Peyer's patch (tissue), 4 donors: Measurements from ENCODE around the gene HEMK1. TPM values are rescaled to one million over a fixed set of nuclear protein-coding genes. Genes with fewer than 3 reads are reported as not detected.

ENCODE experiments used
- DNase-seq, 3 donors: peaks; one replicate each; pipeline ENCODE4 v3.0.0-alpha.2; 2017 to 2019
- H3K27ac ChIP-seq, 4 donors: fragments of 200-600 bp; sonication (generic); one replicate each; pipeline ENCODE4 v1.5.1; 2016 to 2019
- H3K27me3 ChIP-seq, 2 donors: fragments of 200-600 bp; sonication (generic); one replicate each; pipeline ENCODE4 v1.5.1; 2019
- H3K36me3 ChIP-seq, 3 donors: fragments of 200-600 bp; sonication (generic); one replicate each; pipeline ENCODE4 v1.5.1; 2016 to 2019
- H3K4me1 ChIP-seq, 4 donors: fragments of 200-600 bp; sonication (generic); one replicate each; pipeline ENCODE4 v1.5.1; 2016 to 2019
- H3K4me3 ChIP-seq, 4 donors: fragments of 200-600 bp; sonication (generic); 1 replicate in 3 of 4; 2 replicates in 1 of 4; pipeline ENCODE4 v1.5.1; 2016 to 2019; ENCODE audit warnings: mild to moderate bottlenecking in 1 of 4
- H3K9me3 ChIP-seq, 4 donors: fragments of 200-600 bp; sonication (generic); one replicate each; pipeline ENCODE4 v1.5.1; 2016 to 2019; ENCODE audit warnings: mild to moderate bottlenecking in 1 of 4
- POLR2A ChIP-seq, 2 donors: fragments of 450-650 bp; IDR thresholded peaks; one replicate each; pipeline ENCODE4 v1.5.1; 2017; ENCODE audit warnings: antibody characterized with exemption in 2 of 2, mild to moderate bottlenecking in 2 of 2, moderate library complexity in 2 of 2
- total RNA-seq, 4 donors: library from RNA; depleted of rRNA; stranded (reverse); fragments of >200 nt; gene quantifications; one replicate each; pipeline ENCODE4 v1.1.0, GENCODE V29; 2016
- TF ChIP-seq, protein P1 (sequence below), 6 experiments: fragments of 450-650 bp in 4 of 6; fragments of 200-600 bp in 2 of 6; sonication (generic) in 1 of 6; IDR thresholded peaks; one replicate each; pipeline ENCODE4 v1.5.1; 2017 to 2019; ENCODE audit warnings: antibody characterized with exemption in 6 of 6, mild to moderate bottlenecking in 3 of 6, moderate library complexity in 1 of 6

The HEMK1 gene
- total RNA-seq, 4 donors from 2014 or later: 8.6 to 15.3 (median 12.5) TPM

- Histone ChIP-seq H3K4me1 (peaks cover 0 to 70% (median 15%) of the 10 kb centered on the region in 4 donors), H3K27me3 (no peaks in the 10 kb centered on the region), H3K27ac (peak overlapping the region; percentile 19 to 92 (median 84)), H3K4me3 (peak overlapping the region in 3 of 4 donors; percentile 63 to 87 (median 74)), H3K36me3 (peaks cover 0 to 34% (median 0%) of the 10 kb centered on the region in 3 donors), H3K9me3 (no peaks in the 10 kb centered on the region)
- TF ChIP-seq POLR2A (IDR thresholded peaks at IDR 0.05): no peak
- TF ChIP-seq, protein P1, sequence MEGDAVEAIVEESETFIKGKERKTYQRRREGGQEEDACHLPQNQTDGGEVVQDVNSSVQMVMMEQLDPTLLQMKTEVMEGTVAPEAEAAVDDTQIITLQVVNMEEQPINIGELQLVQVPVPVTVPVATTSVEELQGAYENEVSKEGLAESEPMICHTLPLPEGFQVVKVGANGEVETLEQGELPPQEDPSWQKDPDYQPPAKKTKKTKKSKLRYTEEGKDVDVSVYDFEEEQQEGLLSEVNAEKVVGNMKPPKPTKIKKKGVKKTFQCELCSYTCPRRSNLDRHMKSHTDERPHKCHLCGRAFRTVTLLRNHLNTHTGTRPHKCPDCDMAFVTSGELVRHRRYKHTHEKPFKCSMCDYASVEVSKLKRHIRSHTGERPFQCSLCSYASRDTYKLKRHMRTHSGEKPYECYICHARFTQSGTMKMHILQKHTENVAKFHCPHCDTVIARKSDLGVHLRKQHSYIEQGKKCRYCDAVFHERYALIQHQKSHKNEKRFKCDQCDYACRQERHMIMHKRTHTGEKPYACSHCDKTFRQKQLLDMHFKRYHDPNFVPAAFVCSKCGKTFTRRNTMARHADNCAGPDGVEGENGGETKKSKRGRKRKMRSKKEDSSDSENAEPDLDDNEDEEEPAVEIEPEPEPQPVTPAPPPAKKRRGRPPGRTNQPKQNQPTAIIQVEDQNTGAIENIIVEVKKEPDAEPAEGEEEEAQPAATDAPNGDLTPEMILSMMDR (IDR thresholded peaks at IDR 0.05): no peak
- no peak for DNase-seq
These were observed 39.9 kb downstream of the HEMK1 start for GRCh38 chr3:50609071-50609762.

DNA sequence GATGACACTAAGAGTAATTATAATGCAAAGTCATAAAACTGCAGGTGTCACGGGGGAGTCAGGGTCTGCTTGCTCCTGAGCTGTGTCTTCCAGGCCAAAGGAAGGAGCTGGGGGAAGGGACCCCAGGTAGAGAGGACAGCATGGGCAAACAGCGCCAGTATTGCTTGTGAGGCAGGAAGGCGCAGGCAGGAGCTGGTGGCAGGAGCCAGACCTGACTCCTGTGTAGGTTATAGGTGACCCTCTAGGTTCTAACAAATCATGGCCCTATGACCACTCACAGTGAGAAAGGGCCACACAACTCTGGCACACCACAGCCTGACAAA lies 40.4 kb downstream of the HEMK1 start:
- H3K9me3 ChIP-seq: no peaks in the 10 kb centered on the region
- TF ChIP-seq, protein P1 (IDR thresholded peaks at IDR 0.05): no peak
- TF ChIP-seq POLR2A (IDR thresholded peaks at IDR 0.05): no peak
- peak overlapping the region in 3 of 4 donors; percentile 63 to 87 (median 74) for H3K4me3 ChIP-seq
- DNase-seq: no peak
- H3K4me1 ChIP-seq: peaks cover 0 to 70% (median 15%) of the 10 kb centered on the region in 4 donors
- H3K27me3 ChIP-seq: no peaks in the 10 kb centered on the region
- peaks cover 0 to 29% (median 0%) of the 10 kb centered on the region in 3 donors for H3K36me3 ChIP-seq
- H3K27ac ChIP-seq: peak overlapping the region; percentile 81 to 92 (median 88)

- TF ChIP-seq POLR2A (IDR thresholded peaks at IDR 0.05): no peak
- TF ChIP-seq, protein P1 (IDR thresholded peaks at IDR 0.05): no peak
- Histone ChIP-seq H3K4me1 (peaks cover 0 to 70% (median 13%) of the 10 kb centered on the region in 4 donors), H3K36me3 (peaks cover 0 to 25% (median 0%) of the 10 kb centered on the region in 3 donors), H3K27me3 (no peaks in the 10 kb centered on the region), H3K27ac (peak overlapping the region; percentile 81 to 92 (median 88)), H3K9me3 (no peaks in the 10 kb centered on the region), H3K4me3 (peak overlapping the region; percentile 55 to 87 (median 68))
- peak in 2 of 3 donors; percentile 85 to 87 for DNase-seq
These were observed 41.1 kb downstream of the HEMK1 start for GRCh38 chr3:50610181-50610971.

DNA sequence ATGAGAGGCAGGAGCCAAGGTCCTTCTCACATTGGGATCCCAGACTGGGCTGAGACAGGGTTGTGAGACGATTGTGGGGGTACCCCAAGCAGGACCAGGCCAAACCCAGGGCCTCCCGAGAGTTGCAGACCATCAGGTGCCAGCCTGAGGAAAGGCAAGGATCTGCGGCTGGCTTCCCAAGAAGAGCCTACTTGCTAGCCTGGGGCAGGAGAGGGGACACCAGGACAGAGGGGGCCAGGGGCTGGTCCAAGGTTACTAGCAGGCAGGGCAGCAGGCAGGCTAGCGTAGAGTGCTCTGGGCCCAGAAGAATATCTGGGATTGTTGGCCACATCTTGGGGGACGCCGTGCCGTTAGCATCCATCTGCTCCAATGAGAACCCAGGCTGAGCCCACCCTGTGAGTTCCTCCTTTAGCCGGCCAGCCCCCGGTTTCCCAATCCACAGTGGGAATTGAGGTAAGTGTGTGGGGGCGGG lies 41.7 kb downstream of the HEMK1 start:
- TF ChIP-seq, protein P1 (IDR thresholded peaks at IDR 0.05): no peak
- TF ChIP-seq POLR2A (IDR thresholded peaks at IDR 0.05): no peak
- peaks cover 0 to 66% (median 14%) of the 10 kb centered on the region in 4 donors for H3K4me1 ChIP-seq
- no peak for DNase-seq
- peaks cover 0 to 25% (median 0%) of the 10 kb centered on the region in 3 donors for H3K36me3 ChIP-seq
- H3K4me3 ChIP-seq: peak overlapping the region; percentile 55 to 87 (median 68)
- no peaks in the 10 kb centered on the region for H3K27me3 ChIP-seq
- peak overlapping the region; percentile 81 to 92 (median 88) for H3K27ac ChIP-seq
- no peaks in the 10 kb centered on the region for H3K9me3 ChIP-seq

DNA sequence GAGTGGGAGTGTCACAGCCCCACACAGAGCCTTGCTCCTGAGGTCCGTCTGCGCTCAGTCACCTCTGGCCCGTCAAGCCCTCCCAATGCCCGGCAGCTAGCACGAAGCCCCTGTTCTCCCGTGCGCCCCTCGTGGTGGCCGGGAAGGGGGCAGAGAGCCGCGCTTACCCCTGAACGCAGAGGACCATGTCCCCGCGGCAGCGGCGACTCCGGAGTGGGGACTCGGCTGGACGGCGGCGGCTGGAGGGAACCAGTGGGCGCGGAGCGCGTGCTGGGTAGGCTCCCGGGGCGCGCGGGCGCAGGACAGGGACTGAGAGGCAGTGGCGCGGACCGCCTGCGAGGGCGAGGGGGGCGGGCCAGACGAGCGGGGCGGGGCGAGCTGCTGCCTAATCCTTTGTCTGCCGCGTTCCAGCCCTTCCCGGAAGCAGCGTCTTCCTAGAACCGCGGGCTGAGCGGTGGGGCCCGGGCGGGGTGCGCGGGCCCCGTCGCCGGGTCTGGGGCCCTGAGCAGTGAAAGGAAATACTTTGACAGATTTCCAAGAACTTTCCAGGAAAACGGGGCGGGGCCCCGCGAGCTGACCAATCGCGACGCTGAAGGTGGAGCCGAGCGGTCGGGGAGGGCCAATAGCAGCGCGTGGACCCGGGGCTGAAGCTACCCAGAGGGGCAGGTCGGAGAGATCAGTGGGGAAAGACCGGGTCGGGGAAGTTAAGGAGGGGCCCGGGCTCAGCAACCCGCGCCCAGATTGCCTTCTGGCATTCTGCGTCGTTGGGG lies 42.3 kb downstream of the HEMK1 start, which contains the start of gene CISH:
Gene CISH, minus strand, starts transcription at position 311 of the 770 bp plus-strand sequence. Its CDS starts 124 bp downstream, at position 187.
- Histone ChIP-seq H3K27ac (peak within 1 kb of the TSS; percentile 81 to 92 (median 88)), H3K9me3 (no peaks in the 10 kb centered on the region), H3K27me3 (no peaks in the 10 kb centered on the region), H3K36me3 (peaks cover 0 to 19% (median 0%) of the 10 kb centered on the region in 3 donors), H3K4me3 (peak within 1 kb of the TSS; percentile 55 to 87 (median 68)), H3K4me1 (peaks cover 0 to 60% (median 15%) of the 10 kb centered on the region in 4 donors)
- peak; percentile 78 to 95 for TF ChIP-seq POLR2A (IDR thresholded peaks at IDR 0.05)
- TF ChIP-seq, protein P1 (IDR thresholded peaks at IDR 0.05): peak in 4 of 6 experiments; percentile 26 to 36 (median 35)
- DNase-seq: peak; percentile 92 to 97 (median 97)
